OCI-LY7 (cell line): ENCODE data around the gene FABP6. TPM values are rescaled to one million over a fixed set of nuclear protein-coding genes. Genes with fewer than 3 reads are reported as not detected.

Experiments used
- BruUV-seq: library from RNA; stranded (reverse); fragments of 400-500 nt; replicated peaks from 2 replicates; lab custom pipeline; 2021; lab: Mats Ljungman, UMichigan
- CTCF ChIA-PET: fragments of 300-600 bp; sonication (Branson Sonifier 250); formaldehyde crosslinking; loops from one replicate; lab custom pipeline; 2022; ENCODE audit warnings: antibody characterized with exemption; ENCODE audit not compliant: unreplicated experiment; lab: Charles Lee
- POLR2A ChIA-PET: fragments of 300-600 bp; sonication (Branson Sonifier 250); formaldehyde crosslinking; loops from one replicate; lab custom pipeline; 2022; ENCODE audit warnings: antibody characterized with exemption; lab: Charles Lee
- DNase-seq: peaks from one replicate; pipeline ENCODE4 v3.0.0-alpha.2; 2015; ENCODE audit warnings: low spot score
- H2AFZ ChIP-seq: fragments of 200-600 bp; sonication (generic), shearing (Covaris generic); 2 replicates; pipeline ENCODE4 v1.6.1; 2014; ENCODE audit warnings: mild to moderate bottlenecking, antibody characterized with exemption, low read length, moderate library complexity
- H3K27ac ChIP-seq: fragments of 200-600 bp; sonication (generic); 2 replicates; pipeline ENCODE4 v1.5.1; 2014; ENCODE audit warnings: mixed run types, low read depth, mild to moderate bottlenecking, moderate library complexity, low read length, inconsistent platforms; ENCODE audit not compliant: poor library complexity, severe bottlenecking
- H3K36me3 ChIP-seq: fragments of 200-600 bp; sonication (generic); 2 replicates; pipeline ENCODE4 v1.6.1; 2014; ENCODE audit warnings: mild to moderate bottlenecking, antibody characterized with exemption, low read length, moderate library complexity, mixed read lengths; ENCODE audit not compliant: insufficient read depth
- H3K4me1 ChIP-seq: fragments of 200-600 bp; sonication (generic); 2 replicates; pipeline ENCODE4 v1.5.1; 2014; ENCODE audit warnings: mild to moderate bottlenecking, low read length; ENCODE audit not compliant: insufficient read depth, poor library complexity, severe bottlenecking
- H3K4me2 ChIP-seq: fragments of 200-600 bp; sonication (generic); 2 replicates; pipeline ENCODE4 v1.6.1; 2014; ENCODE audit warnings: mild to moderate bottlenecking, low read length
- H3K4me3 ChIP-seq: fragments of 200-600 bp; sonication (generic); 2 replicates; pipeline ENCODE4 v1.5.1; 2014; ENCODE audit warnings: mild to moderate bottlenecking, low read depth, low read length; ENCODE audit not compliant: poor library complexity, severe bottlenecking
- H3K79me2 ChIP-seq: fragments of 200-600 bp; sonication (generic); 2 replicates; pipeline ENCODE4 v1.6.1; 2016; ENCODE audit warnings: low read depth, mild to moderate bottlenecking, low read length, moderate library complexity, mixed read lengths; ENCODE audit not compliant: insufficient read depth
- H3K9me2 ChIP-seq: fragments of 200-600 bp; sonication (generic); 2 replicates; pipeline ENCODE4 v1.6.1; 2016; ENCODE audit warnings: mild to moderate bottlenecking, low read length, mixed read lengths; ENCODE audit not compliant: insufficient read depth
- H3K9me3 ChIP-seq: fragments of 200-600 bp; sonication (generic); 2 replicates; pipeline ENCODE4 v1.6.1; 2014; ENCODE audit warnings: mild to moderate bottlenecking, mixed run types, low read length, mixed read lengths
- H4K20me1 ChIP-seq: fragments of 200-600 bp; sonication (generic); 2 replicates; pipeline ENCODE4 v1.6.1; 2014; ENCODE audit warnings: mild to moderate bottlenecking, antibody characterized with exemption, low read length, moderate library complexity, mixed read lengths; ENCODE audit not compliant: insufficient read depth
- CTCF ChIP-seq: fragments of 200-600 bp; sonication (generic); conservative IDR thresholded peaks from 2 replicates; pipeline ENCODE4 v1.5.1; 2014; ENCODE audit warnings: mild to moderate bottlenecking, antibody characterized with exemption, low read length, moderate library complexity, mixed read lengths
- EZH2phosphoT487 ChIP-seq: fragments of 200-600 bp; sonication (generic); IDR thresholded peaks from 2 replicates; pipeline ENCODE4 v1.6.1; 2018; ENCODE audit warnings: low read depth, borderline replicate concordance, mild to moderate bottlenecking, mixed run types, antibody characterized with exemption, low read length, moderate library complexity, mixed read lengths
- intact Hi-C: fragments of 100-400 bp; cut with micrococcal nuclease; formaldehyde crosslinking; loops from one replicate; pipeline ENCODE4 v1.10.0; 2022; ENCODE audit not compliant: unreplicated experiment
- total RNA-seq, 2 experiments: library from RNA; depleted of rRNA in 1 of 2; stranded (reverse); fragments of >200 nt in 1 of 2; shearing (Covaris generic) in 1 of 2; gene quantifications; 2 replicates each; pipeline ENCODE4 v1.2.3, GENCODE V29; 2014 to 2022

FABP6 gene
- total RNA-seq, 2 experiments from 2014 or later = 0.69 TPM; not detected in 1

- no peak overlapping the region for H3K4me3 ChIP-seq
- no peak overlapping the region for H2AFZ ChIP-seq
- no peaks in the 10 kb centered on the region for H3K36me3 ChIP-seq
- no peaks in the 10 kb centered on the region for H3K4me1 ChIP-seq
- ChIA-PET CTCF (no interaction called here), POLR2A (interaction anchor here (0.6 kb wide), 1 partner anchor 236 kb away, joined by 4 read pairs; no protein-coding TSS in a partner anchor)
- DNase-seq = no peak
- BruUV-seq = no TSS peak
- no peaks in the 10 kb centered on the region for H3K79me2 ChIP-seq
- no peak overlapping the region for H3K4me2 ChIP-seq
- no peaks in the 10 kb centered on the region for H3K9me2 ChIP-seq
- no peak overlapping the region for H3K27ac ChIP-seq
- H4K20me1 ChIP-seq = no peaks in the 10 kb centered on the region
- intact Hi-C loops = loop anchor here (10.0 kb wide), 1 partner anchor 185 kb away; no protein-coding TSS in a partner anchor
- TF ChIP-seq CTCF = no peak
- no peak for TF ChIP-seq EZH2phosphoT487
- no peaks in the 10 kb centered on the region for H3K9me3 ChIP-seq
Observed at GRCh38 chr5:160209917-160210316, 19.4 kb upstream of the FABP6 start.

- Histone ChIP-seq H3K79me2 (no peaks in the 10 kb centered on the region), H3K9me3 (no peaks in the 10 kb centered on the region), H2AFZ (no peak overlapping the region), H4K20me1 (no peaks in the 10 kb centered on the region), H3K4me1 (no peaks in the 10 kb centered on the region), H3K4me2 (no peak overlapping the region), H3K27ac (no peak overlapping the region), H3K36me3 (no peaks in the 10 kb centered on the region), H3K9me2 (no peaks in the 10 kb centered on the region), H3K4me3 (no peak overlapping the region)
- intact Hi-C loops = no loop called here
- TF ChIP-seq EZH2phosphoT487 (no peak), CTCF (no peak)
- ChIA-PET CTCF (no interaction called here), POLR2A (interaction anchor here (0.6 kb wide), 1 partner anchor 236 kb away, joined by 4 read pairs; no protein-coding TSS in a partner anchor)
- BruUV-seq = no TSS peak
- no peak for DNase-seq
Observed at GRCh38 chr5:160210606-160211005, 18.7 kb upstream of the FABP6 start.

GRCh38 chr5:160211352-160211751, 18.0 kb upstream of the FABP6 start:
- no peaks in the 10 kb centered on the region for H3K9me2 ChIP-seq
- H3K27ac ChIP-seq = no peak overlapping the region
- H3K4me3 ChIP-seq = no peak overlapping the region
- ChIA-PET POLR2A (interaction anchor here (0.6 kb wide), 3 partner anchors 55 to 124 kb away, joined by 3 to 4 read pairs (median 3); no protein-coding TSS in a partner anchor), CTCF (no interaction called here)
- H2AFZ ChIP-seq = no peak overlapping the region
- H4K20me1 ChIP-seq = no peaks in the 10 kb centered on the region
- no peaks in the 10 kb centered on the region for H3K9me3 ChIP-seq
- no peaks in the 10 kb centered on the region for H3K4me1 ChIP-seq
- H3K36me3 ChIP-seq = no peaks in the 10 kb centered on the region
- intact Hi-C loops = no loop called here
- DNase-seq = no peak
- no peaks in the 10 kb centered on the region for H3K79me2 ChIP-seq
- TF ChIP-seq CTCF = no peak
- TF ChIP-seq EZH2phosphoT487 = no peak
- no peak overlapping the region for H3K4me2 ChIP-seq
- BruUV-seq = no TSS peak
